Peyer's patch (tissue), 4 donors: ENCODE measurements around the gene UGT1A7.

Source experiments
- CTCF ChIP-seq, 6 experiments: fragments of 450-650 bp in 4 of 6; fragments of 200-600 bp in 2 of 6; sonication (generic) in 1 of 6; IDR thresholded peaks; one replicate each; pipeline ENCODE4 v1.5.1; 2017 to 2019; ENCODE audit warnings: antibody characterized with exemption in 6 of 6, mild to moderate bottlenecking in 3 of 6, moderate library complexity in 1 of 6
- POLR2A ChIP-seq, 2 donors: fragments of 450-650 bp; IDR thresholded peaks; one replicate each; pipeline ENCODE4 v1.5.1; 2017; ENCODE audit warnings: antibody characterized with exemption in 2 of 2, mild to moderate bottlenecking in 2 of 2, moderate library complexity in 2 of 2

GRCh38 chr2:233816334-233816733, 134.6 kb downstream of the UGT1A7 start:
- no peak for TF ChIP-seq CTCF (IDR thresholded peaks at IDR 0.05)
- no peak for TF ChIP-seq POLR2A (IDR thresholded peaks at IDR 0.05)
